Measurements from ENCODE around the gene SMARCC1.

The SMARCC1 gene

DNA sequence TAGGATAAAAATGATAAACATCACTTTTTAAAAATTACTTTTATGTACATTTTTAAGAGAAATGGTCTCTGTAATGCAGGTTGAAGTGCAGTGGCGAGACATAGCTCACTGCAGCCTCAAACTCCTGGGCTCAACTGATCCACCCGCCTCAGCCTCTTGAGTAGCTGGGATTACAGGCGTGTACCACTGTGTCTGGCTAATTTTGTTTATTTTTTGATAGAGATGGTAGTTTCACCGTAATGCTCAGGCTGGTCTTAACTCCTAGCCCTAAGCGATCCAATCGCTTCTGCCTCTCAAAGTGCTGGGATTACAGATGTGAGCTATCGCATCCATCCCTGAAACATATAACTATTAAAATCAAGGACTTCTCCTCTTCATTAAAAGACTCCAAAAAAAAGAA is 140.0 kb downstream of the SMARCC1 start:
- FAIRE-seq (no peak), DNase-seq (ENCODE audit: insufficient read length, low spot score) (no peak)

DNA sequence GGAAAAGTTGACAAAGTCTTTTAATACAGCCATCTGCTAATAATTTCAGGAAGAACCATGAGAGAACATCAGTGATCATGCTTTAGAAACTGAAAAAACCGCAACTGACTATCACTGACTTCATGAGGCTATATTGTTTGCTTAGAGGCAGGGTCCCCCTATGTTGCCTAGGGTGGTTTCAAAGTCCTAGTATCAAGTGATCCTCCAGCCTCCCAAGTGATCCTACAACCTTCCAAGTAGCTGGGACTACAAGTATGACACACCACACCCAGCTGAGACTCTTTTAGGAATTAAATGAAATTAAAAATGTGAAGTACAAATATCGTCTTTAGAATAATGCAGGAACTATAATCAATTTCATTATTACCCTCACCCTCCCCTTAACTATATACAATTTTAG is 144.8 kb downstream of the SMARCC1 start:
- DNase-seq (ENCODE audit: insufficient read length, low spot score) (no peak), FAIRE-seq (no peak)

DNA sequence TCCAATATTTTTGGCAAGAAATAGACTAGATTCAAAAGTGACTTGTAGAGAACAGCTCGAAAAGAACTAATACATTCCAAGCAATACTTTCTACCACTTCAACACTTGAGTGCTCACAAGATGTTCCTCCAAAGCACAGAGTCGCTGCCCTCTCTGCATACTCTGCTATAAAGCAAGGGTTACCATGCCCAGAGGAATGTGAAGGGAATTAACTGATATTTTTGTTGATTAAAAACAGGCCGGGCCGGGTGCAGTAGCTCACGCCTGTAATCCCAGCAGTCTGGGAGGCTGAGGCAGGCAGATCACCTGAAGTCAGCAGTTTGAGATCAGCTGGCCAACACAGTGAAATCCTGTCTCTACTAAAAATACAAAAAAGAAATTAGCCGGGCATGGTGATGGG is 145.5 kb downstream of the SMARCC1 start:
- FAIRE-seq (no peak), DNase-seq (ENCODE audit: insufficient read length, low spot score) (no peak)

DNA sequence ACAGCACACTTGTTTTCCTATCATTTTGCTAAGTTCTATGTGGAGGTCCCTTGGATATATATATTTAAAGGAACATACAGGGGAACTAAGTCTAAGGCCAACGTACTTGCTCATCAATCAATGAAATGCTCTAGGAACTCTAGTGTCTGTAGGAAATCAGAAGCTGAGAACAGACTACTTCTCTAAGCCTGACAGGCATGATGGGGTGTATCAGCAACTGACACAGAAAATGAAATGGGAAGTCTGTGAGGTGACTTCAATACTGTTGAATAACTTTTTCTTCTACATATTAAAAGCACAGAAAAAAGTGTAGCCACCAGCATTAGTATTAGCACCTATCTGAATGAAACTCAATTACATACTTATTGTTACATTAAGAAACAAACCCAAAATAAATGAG is 146.2 kb downstream of the SMARCC1 start:
- DNase-seq (ENCODE audit: insufficient read length, low spot score) (no peak), FAIRE-seq (no peak)

GRCh38 chr3:47634996-47635395 is 146.7 kb downstream of the SMARCC1 start:
- DNase-seq (ENCODE audit: insufficient read length, low spot score) = no peak
- FAIRE-seq = no peak

- FAIRE-seq (no peak), DNase-seq (ENCODE audit: insufficient read length, low spot score) (no peak)
Measured at GRCh38 chr3:47630810-47631209, 150.9 kb downstream of the SMARCC1 start.

DNA sequence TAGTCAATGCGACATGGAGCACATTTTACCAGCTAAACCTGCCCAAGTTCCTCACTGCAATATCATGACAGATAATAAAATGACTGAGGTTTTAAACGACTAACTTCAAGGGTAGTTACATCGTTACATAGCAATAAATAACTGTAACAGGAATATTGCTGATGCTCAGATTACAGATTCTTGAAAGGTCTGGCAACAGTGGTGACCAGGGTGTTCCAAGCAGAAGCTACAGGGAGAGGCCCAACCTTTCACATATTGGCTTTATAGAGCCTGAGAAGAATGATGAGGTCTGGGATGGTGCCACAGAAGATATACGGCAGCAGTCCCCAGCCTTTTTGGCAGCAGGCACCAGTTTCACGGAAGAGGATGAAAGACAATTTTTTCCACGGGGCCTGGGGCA is 151.9 kb downstream of the SMARCC1 start:
- FAIRE-seq = no peak
- DNase-seq (ENCODE audit: insufficient read length, low spot score) = no peak

GRCh38 chr3:47628426-47628825 is 153.3 kb downstream of the SMARCC1 start:
- no peak for FAIRE-seq
- no peak for DNase-seq (ENCODE audit: insufficient read length, low spot score)

GRCh38 chr3:47622671-47623461 is 158.8 kb downstream of the SMARCC1 start:
- FAIRE-seq = no peak
- DNase-seq (ENCODE audit: insufficient read length, low spot score) = no peak

DNA sequence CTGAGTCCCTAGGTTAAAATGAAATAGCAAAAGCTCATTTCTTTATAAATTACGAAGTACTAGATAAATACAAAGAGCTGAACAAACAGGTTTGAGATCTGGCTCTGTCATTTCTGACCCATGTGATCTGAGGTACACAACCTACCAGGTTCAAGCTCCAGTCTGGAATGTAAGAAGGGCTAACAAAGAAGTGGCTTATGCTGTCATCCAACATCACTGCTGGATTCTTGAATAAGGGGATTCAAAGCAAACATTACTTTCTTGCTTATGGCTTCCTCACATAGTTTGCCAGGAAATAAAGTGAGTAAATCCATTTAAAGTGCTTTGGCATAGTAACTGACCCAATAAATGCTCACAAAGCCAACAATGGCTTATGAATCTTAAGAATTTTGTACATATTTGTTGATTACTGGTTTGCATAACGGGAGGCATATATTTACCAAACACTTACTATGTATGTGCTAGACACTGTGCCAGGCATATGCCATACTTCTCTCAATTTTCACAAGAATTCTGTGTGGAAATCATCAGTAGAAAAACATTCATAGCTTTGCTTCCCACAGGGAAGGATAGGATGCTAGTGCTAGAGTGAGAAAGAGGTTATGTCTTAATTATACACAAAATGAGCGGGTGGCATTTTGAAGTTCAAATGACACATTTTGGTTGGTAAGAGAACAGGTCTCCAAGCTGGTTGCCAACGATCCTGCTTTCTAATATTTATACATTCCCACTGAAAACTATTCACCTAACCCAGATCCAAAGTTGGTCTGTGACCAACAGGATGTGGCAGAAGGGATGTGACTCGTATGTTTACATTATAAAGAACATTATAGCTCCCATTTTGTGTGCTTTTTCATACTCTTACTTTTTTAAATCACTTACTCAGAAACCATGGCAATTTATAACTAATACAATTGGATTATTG is 164.3 kb downstream of the SMARCC1 start:
- FAIRE-seq = no peak
- DNase-seq (ENCODE audit: insufficient read length, low spot score) = no peak

GRCh38 chr3:47614788-47615187 is 166.9 kb downstream of the SMARCC1 start:
- DNase-seq (ENCODE audit: insufficient read length, low spot score) (no peak), FAIRE-seq (no peak)

DNA sequence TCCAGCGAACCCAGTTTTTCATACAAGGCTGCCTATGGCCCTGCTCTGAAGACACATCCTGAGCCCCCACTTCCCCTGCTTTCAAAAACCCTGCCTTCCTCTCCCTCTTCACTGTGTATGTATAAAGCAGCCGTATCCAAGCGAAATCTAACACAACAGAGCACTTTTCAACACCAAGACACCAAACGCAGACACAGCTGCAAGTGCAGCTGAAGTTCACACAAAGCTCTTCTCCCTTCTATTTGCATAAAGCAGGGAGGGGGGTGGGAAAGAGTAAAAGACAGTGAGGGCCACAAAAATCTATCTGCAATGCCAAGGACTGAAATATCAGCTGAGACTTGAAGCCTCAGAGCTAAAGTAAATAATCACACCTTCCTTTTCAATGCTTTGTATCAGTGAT is 168.0 kb downstream of the SMARCC1 start:
- FAIRE-seq (no peak), DNase-seq (ENCODE audit: insufficient read length, low spot score) (no peak)

GRCh38 chr3:47612879-47613278 is 168.8 kb downstream of the SMARCC1 start:
- FAIRE-seq (no peak), DNase-seq (ENCODE audit: insufficient read length, low spot score) (no peak)

DNA sequence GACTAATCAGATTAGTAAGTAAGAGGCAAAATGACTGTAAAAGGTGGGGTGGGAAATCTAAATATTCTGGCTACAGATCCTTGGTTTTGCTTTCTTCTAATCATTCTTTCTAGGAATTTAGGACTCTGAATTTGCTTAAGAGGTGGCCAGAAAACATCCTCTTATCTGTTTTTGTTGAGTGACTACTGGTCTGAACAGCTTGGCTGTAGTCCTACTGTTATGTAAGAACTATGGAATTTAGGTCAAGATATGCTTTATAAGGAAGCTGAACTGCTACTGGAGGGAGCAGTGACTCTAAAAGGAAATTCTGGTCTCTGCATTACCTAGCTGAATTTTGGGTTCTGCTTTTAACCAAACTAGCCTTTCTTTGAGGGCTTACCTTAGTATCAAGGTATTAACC is 169.5 kb downstream of the SMARCC1 start:
- FAIRE-seq = no peak
- no peak for DNase-seq (ENCODE audit: insufficient read length, low spot score)

GRCh38 chr3:47611576-47611975 is 170.1 kb downstream of the SMARCC1 start:
- no peak for FAIRE-seq
- DNase-seq (ENCODE audit: insufficient read length, low spot score) = no peak

DNA sequence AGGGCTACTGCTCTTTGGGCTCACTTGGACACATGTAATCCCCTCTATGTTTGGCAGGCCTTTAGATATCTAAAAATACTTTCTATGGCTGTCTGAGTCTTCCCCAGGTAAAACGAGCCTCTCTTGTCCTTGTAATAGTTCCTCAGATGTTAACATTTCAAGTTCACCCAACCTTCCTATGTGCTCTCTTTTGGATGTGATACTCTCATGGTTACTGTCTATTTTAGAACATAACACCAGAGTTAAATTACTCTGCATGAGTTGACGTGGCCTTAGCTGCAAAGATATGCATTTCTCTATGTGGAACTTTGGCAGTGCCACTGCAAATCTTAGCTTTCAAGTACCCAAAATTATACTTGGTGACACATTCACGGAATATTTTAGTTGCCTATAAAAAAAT is 171.1 kb downstream of the SMARCC1 start:
- DNase-seq (ENCODE audit: insufficient read length, low spot score) (no peak), FAIRE-seq (no peak)

GRCh38 chr3:47607335-47607734 is 174.4 kb downstream of the SMARCC1 start:
- FAIRE-seq = no peak
- no peak for DNase-seq (ENCODE audit: insufficient read length, low spot score)

DNA sequence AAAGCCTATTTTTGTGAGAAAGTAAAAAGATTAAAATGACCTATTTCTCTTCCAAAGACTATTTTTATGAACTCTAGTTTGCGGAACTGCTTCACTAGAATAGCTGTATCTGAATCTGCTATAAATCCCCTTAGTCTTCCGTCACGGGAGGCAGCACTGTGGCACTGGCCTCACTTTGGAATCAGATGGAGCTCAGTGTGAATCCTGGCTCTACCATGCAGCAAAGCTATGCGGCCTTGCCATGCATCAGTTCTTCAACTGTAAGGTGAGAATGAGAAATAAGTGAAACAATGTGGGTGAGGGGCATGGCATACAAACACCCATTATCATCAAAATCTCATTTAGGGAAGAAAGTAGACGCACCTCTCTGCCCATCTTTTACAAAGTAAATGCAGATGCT is 175.5 kb downstream of the SMARCC1 start:
- DNase-seq (ENCODE audit: insufficient read length, low spot score) (no peak), FAIRE-seq (no peak)

GRCh38 chr3:47605652-47606051 is 176.0 kb downstream of the SMARCC1 start:
- FAIRE-seq = no peak
- DNase-seq (ENCODE audit: insufficient read length, low spot score) = no peak

- DNase-seq (ENCODE audit: insufficient read length, low spot score) (no peak), FAIRE-seq (no peak)
Measured at GRCh38 chr3:47604145-47604544, 177.5 kb downstream of the SMARCC1 start.

DNA sequence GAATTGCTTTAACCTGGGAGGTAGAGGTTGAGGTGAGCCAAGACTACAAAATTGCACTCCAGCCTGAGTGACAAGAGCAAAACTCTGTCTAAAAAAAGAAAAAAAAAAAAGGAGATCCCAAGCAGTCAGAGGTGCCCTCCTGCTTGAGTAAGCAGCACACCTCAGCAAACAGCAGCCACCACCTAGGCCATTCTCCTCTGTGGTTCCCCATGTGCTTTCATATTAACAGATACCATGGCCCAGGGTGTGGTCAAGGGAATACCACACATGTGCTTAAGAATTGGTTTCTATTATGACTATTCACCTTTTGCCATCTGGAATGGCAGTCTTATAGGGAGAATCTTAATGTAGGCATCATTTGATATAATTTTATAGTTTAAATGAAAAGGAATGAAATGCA is 178.4 kb downstream of the SMARCC1 start:
- FAIRE-seq (no peak), DNase-seq (ENCODE audit: insufficient read length, low spot score) (no peak)

DNA sequence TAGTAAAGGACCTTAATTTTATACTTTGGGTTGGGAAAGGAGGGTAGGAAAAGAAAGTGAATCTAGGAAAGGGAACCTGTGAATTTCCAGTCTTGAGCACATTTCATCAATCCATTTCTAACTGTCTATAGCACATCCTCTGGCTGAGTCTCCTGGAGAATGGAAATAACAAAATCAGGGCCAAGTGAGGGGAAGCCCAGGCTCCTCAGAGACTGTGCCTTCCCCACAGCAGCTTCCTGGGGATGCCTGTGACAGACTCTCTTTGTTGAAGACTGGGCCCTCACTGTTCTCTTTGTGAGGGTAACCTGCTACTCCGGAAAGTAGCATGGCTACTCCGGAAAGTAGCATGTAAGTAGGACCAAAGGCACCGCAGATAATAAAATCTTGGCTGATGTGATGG is 180.4 kb downstream of the SMARCC1 start:
- no peak for DNase-seq (ENCODE audit: insufficient read length, low spot score)
- FAIRE-seq = no peak
